ENCODE data around the gene C5AR2. TPM values are rescaled to one million over a fixed set of nuclear protein-coding genes. Genes with fewer than 3 reads are reported as not detected.

C5AR2 gene
- total and polyA plus RNA-seq, 2 experiments from 2014 or later: 0.28 TPM; not detected in 1

GRCh38 chr19:47316513-47316912, 15.5 kb upstream of the C5AR2 start:
- Histone ChIP-seq H3K79me2 (replicated peaks; ENCODE audit: insufficient read depth) (no peaks in the 10 kb centered on the region), H4K20me1 (replicated peaks; ENCODE audit: insufficient read depth) (no peaks in the 10 kb centered on the region), H3K27ac (ENCODE audit: low read depth) (no peak overlapping the region), H3K4me2 (no peak overlapping the region), H3K27me3 (ENCODE audit: insufficient read depth) (no peaks in the 10 kb centered on the region), H3K36me3 (ENCODE audit: insufficient read depth) (no peaks in the 10 kb centered on the region), H3K9me2 (ENCODE audit: insufficient read depth) (no peaks in the 10 kb centered on the region), H3K4me1 (ENCODE audit: insufficient read depth) (no peaks in the 10 kb centered on the region), H3K4me3 (no peak overlapping the region), H2AFZ (no peak overlapping the region), H3F3A (replicated peaks; ENCODE audit: low read depth) (no peaks in the 10 kb centered on the region)
- H3K27me3 Mint-ChIP-seq (ENCODE audit: insufficient read depth, low read depth, poor library complexity): peaks cover 12% of the 10 kb centered on the region
- no peak for ATAC-seq
- no peaks in the 10 kb centered on the region for H3K36me3 Mint-ChIP-seq (ENCODE audit: low read depth)
- no peak overlapping the region for H3K4me3 Mint-ChIP-seq
- peaks cover 3% of the 10 kb centered on the region; the same call in 1 of the 3 replicates for H3K9me3 Mint-ChIP-seq
- H3K4me1 Mint-ChIP-seq: no peaks in the 10 kb centered on the region
- H3K27ac Mint-ChIP-seq: no peak overlapping the region
- DNase-seq (ENCODE audit: low spot score): no peak
- TF ChIP-seq ETS1 (IDR thresholded peaks at IDR 0.05) (no peak), CREB1 (CRISPR knock-in tag; IDR thresholded peaks at IDR 0.05; ENCODE audit: low read depth) (no peak), EZH2 (IDR thresholded peaks at IDR 0.05; ENCODE audit: low read depth, unreplicated experiment) (no peak), ZNF331 (CRISPR knock-in tag; IDR thresholded peaks at IDR 0.05; ENCODE audit: low read depth) (no peak), ZNF114 (CRISPR knock-in tag; IDR thresholded peaks at IDR 0.05) (no peak), POLR2AphosphoS5 (IDR thresholded peaks at IDR 0.05; ENCODE audit: low read depth) (no peak)

GRCh38 chr19:47319923-47320871, 11.8 kb upstream of the C5AR2 start:
- ATAC-seq: no peak

More at GRCh38 chr19:47319923-47320871, 11.8 kb upstream of the C5AR2 start:
- no peaks in the 10 kb centered on the region for H3K79me2 ChIP-seq (replicated peaks; ENCODE audit: insufficient read depth)
- no peaks in the 10 kb centered on the region for H3K9me2 ChIP-seq (ENCODE audit: insufficient read depth)
- no peak for DNase-seq (ENCODE audit: low spot score)
- H3K36me3 ChIP-seq (ENCODE audit: insufficient read depth): no peaks in the 10 kb centered on the region
- no peak overlapping the region for H3K4me2 ChIP-seq
- Mint-ChIP-seq H3K9me3 (no peaks in the 10 kb centered on the region; the same call in 2 of the 3 replicates), H3K4me1 (no peaks in the 10 kb centered on the region), H3K36me3 (ENCODE audit: low read depth) (no peaks in the 10 kb centered on the region; the same call in 2 of the 3 replicates), H3K4me3 (no peak overlapping the region), H3K27ac (no peak overlapping the region), H3K27me3 (ENCODE audit: insufficient read depth, low read depth, poor library complexity) (peaks cover 15% of the 10 kb centered on the region)
- H3K27ac ChIP-seq (ENCODE audit: low read depth): no peak overlapping the region
- no peak overlapping the region for H2AFZ ChIP-seq
- no peaks in the 10 kb centered on the region; the same call in 1 of the 2 replicates for H3F3A ChIP-seq (replicated peaks; ENCODE audit: low read depth)
- no peak for TF ChIP-seq NANOG (IDR thresholded peaks at IDR 0.05; ENCODE audit: borderline replicate concordance)
- no peak for TF ChIP-seq EZH2 (IDR thresholded peaks at IDR 0.05; ENCODE audit: low read depth, unreplicated experiment)
- TF ChIP-seq CREB1 (CRISPR knock-in tag; IDR thresholded peaks at IDR 0.05; ENCODE audit: low read depth): no peak
- TF ChIP-seq JUNB (IDR thresholded peaks at IDR 0.05; ENCODE audit: unreplicated experiment): no peak
- no peak for TF ChIP-seq REST (IDR thresholded peaks at IDR 0.05; ENCODE audit: unreplicated experiment)
- no peak for TF ChIP-seq EZH2phosphoT487 (IDR thresholded peaks at IDR 0.05; ENCODE audit: unreplicated experiment)
- H3K27me3 ChIP-seq (ENCODE audit: insufficient read depth): no peaks in the 10 kb centered on the region
- H3K4me3 ChIP-seq: no peak overlapping the region
- H4K20me1 ChIP-seq (replicated peaks; ENCODE audit: insufficient read depth): no peaks in the 10 kb centered on the region
- no peaks in the 10 kb centered on the region for H3K4me1 ChIP-seq (ENCODE audit: insufficient read depth)

Data from GM23338 (cell line).